Non-pigmented ciliary epithelial cell (primary cell): Measurements from ENCODE around the gene ERMAP.

ENCODE experiments used
- DNase-seq: peaks from one replicate; pipeline ENCODE4 v3.0.0-alpha.2; 2010; ENCODE audit warnings: low read depth

ERMAP gene, protein sequence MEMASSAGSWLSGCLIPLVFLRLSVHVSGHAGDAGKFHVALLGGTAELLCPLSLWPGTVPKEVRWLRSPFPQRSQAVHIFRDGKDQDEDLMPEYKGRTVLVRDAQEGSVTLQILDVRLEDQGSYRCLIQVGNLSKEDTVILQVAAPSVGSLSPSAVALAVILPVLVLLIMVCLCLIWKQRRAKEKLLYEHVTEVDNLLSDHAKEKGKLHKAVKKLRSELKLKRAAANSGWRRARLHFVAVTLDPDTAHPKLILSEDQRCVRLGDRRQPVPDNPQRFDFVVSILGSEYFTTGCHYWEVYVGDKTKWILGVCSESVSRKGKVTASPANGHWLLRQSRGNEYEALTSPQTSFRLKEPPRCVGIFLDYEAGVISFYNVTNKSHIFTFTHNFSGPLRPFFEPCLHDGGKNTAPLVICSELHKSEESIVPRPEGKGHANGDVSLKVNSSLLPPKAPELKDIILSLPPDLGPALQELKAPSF

DNA sequence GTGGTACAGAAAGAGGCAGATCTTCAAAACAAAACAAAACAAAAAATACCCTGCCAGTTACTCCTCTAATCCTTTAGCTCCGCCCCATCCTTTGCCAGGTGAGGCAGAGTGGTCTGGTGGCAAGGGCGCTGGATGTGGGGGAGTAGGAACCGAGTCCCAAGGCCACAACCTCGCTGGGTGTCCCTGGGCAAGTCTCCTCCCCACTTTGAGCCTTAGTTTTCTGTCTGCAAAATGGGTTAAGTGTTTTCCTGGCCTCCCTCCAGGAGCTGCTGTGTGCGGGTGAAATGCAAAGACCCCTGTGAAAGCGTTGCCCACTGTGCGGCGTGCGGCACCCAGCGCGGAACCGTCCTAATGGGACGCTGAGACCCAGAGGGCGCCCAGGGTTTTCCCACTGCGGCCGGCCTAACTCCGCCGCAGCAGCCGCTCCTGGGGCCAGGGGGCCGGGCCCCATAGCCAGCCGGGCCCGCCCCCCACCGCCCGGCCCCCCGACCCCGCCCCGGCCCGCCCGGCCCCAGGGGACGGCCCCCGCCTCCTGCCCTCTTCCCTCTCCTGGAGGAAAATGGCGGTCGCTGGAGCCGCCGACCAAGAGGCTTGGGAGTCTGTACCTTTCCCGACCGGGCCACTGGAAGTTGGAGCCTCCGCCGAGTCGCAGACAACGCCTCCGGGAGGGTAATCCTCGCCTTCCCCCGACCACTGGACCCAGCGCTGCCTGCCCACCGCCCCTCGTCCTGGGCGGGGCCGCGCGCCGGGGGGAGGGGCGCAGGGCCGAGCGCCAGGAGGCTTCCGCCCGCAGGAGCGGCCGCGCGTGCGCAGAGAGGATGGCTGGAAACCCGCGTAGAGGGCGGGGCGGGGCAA lies at the start of gene ERMAP, which contains the start of gene SVBP:
TSS of gene ERMAP (plus strand) at position 538 of the 855 bp plus-strand sequence. CDS start 13,327 bp downstream, outside the sequence.
TSS of gene SVBP (minus strand) at position 813 of the 855 bp plus-strand sequence. CDS start 853 bp downstream, outside the sequence.
- no peak for DNase-seq

DNA sequence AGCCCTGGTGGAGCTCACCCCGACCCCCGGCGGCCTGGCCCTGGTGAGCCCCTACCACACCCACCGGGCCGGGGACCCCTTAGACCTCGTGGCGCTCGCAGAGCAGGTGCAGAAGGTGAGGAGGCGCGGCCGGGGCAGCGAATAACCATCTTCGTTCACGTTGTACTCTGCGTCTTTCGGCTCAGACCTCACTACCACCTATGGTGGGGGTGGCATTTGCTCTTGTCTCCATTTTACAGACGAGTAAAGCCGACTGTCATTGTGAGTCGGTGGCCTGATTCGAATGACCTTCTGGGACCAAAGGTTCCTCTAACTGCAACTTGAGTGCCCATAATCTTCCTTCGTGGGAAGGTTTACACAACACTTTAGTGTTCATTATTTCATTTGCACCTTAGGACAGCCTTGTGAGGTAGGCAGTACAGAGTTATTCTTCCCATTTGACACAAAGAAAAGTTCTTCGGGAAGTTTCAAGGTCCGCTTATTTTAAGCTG lies 49.4 kb upstream of the ERMAP start:
- DNase-seq: no peak

DNA sequence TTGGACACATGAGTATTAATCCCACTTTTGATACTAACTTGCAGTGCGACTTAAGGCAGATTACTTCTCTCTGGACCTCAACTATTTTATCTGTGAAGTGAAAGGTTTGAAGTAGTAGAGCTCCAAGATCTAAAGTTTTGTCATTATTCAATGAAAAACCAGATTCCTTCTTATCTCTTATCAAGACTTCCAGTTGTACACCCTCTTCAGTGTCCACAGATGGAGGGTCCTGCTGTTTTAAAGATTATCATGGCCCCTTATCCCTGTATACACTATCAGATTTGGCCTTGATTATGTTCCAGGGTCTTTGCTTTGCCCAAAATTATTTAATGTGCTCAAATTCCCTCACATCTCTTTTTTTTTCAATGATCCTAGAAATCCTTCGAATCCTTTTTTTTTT lies 48.8 kb upstream of the ERMAP start:
- no peak for DNase-seq

DNA sequence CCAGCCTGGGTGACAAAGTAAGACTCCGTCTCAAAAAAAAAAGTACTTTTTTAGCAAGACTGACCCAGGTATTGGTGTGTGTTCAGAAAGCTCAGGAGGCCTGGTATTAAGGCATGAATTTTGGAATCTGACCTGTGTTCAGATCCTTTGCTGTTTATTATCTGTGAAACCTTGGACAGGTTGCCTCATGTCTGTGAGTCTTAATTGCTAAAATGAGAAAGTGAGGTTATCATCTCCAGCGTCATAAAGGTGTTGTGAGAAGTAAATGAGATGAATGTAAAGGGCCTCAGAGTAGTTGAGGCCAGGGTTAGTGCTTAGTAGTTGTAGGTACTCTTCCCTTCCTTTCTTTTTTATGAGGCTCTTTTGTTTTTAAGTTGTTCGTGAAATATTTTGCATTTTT lies 47.1 kb upstream of the ERMAP start:
- no peak for DNase-seq

DNA sequence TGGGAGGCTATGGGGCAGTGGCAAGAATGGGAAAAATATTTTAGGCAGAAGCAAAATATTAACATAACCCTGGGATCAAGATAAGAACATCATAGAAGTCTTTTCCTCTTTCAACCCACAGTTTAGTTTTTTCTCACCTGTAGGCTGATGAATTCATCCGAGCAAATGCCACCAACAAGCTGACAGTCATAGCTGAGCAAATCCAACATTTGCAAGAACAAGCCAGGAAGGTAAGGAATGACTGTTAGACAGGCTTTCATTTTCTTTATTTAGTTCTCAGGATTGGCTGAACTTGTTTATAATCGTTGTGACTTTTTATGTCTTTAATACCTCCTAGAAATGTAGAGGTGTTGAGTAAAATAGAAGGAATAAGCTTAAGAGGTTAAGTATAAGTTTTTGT lies 43.5 kb upstream of the ERMAP start:
- no peak for DNase-seq

DNA sequence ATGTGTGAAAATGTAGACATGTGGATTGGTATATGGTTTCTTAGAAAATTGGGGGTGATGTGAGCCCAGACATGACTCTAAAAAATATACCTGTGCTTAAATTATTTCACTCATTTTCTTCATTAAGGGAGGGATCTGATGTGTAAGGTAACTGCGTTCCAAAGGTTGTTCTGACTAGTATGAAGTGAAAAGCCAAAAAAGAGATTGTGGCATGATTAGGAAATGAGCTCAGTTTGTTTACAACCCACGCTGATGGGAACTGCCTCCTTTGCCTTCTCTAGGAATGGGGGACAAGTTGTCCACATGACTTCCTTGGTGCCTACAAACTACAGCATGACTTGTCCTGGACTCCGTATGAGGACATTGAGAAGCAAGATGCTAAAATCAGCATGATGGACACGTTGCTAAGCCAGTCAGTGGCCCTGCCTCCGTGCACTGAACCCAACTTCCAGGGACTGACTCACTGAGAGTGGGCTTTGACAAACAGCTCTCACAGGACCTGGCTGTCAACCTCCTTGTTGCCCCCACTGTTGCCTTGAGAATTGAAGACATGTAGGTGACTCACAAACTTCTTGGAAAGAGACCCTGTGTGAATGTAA lies 41.9 kb upstream of the ERMAP start:
- DNase-seq: no peak

DNA sequence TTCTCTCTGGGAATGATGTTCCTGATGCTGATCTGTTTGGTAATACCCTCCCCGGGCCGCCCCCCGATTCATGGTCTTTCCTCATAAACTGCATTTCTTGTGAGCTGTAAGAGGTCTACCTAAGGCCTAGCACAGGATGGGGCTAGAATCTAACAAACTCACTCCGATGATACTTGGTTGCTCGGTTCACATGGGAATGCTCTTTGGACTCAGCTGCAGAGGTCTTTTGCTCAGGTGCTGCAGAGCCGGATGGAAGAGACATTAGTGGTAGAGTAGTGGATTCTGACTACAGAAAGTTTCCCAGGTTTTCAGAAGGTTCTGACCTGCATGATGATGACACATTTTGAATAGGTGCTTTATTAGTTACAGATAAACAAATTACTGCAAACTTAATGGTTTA lies 40.4 kb upstream of the ERMAP start:
- DNase-seq: no peak

DNA sequence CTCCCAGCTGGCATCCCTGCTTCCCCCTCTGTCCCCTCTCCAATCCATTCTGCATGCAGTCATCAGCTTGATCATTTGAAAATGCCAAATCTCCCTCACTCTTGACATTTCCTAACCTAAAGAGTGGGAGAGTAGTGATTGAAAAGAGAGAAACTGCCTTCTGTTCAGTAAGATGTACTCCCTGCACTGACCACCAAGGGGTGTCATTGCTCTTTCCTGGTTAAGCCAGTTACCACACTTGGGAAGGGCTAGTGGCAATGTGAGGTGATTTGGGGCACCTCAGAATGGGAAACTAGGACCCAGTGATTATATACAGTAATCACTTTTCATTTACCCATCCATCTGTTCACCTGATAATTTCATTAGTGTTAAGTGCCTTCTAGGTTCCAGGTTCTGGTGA lies 39.1 kb upstream of the ERMAP start:
- DNase-seq: no peak

DNA sequence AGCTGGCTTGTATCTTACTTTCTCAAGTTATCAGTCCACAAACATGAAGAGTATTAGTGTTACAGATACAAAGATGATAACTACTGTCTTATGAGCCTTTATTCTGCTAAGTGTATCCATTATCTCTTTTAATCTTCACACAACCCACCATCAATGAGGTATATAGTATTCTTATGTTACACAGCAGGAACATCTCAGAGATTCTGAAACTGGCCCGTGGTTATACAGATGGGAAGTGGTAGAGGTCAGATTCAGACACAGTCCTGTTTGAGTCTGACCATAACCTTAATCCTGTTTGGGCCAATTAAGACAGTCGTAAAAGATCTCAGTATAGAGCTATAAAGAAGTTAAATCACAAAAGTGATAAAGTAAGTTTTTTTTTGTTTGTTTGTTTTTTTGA lies 37.2 kb upstream of the ERMAP start:
- DNase-seq: no peak

DNA sequence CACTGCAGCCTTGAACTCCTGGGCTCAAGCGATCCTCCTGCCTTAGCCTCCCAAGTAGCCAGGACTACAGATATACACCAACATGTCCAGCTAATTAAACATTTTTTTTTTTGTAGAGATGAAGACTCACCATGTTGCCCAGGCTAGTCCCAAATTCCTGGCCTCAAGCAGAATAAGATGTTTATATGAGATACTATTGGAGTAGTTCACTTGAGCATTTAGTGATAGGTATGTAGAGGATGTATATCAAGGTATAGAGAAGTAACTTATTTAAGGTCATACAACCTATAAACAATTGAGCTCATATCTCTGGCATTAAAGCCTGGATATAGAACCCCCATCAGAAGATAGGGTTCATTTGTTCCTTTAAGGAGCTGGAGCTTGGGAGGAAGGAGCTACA lies 36.7 kb upstream of the ERMAP start:
- no peak for DNase-seq

DNA sequence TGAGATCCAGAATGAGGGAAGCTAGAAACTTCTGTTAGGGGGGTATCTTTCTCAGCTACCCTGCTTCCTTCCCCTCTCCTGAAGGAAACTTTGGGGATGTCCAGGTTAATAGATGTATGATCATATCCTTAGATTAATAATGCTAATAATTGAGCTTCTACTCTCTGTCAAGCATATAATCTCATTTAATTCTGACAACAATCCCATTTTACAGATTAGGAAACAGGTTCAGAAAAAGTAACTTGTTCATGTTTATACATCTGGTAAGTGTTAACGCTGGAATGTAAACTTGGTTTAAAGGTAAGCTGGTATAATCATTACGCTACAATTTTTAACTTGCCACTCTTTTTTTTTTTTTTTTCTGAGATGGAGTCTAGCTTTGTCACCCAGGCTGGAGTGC lies 33.8 kb upstream of the ERMAP start:
- no peak for DNase-seq

DNA sequence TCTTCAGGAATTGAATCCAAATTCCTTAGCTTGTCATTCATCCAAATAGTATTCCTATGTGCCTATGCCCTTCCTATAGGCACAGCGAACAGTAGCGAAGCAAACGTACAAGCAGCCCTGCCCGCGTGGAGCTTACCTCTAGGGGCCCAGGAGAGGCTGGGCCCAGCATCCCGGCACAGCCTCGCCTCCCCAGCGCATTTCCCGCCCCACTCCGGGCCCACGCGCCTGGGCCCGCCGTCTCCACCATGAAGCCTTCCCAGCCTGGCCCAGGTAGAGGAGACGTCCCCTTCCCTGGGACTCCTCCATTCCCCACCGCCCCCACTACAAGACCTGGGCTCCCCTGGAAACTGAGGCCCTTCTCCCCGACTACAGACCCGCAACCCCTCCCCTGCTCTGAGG lies 32.4 kb upstream of the ERMAP start:
- no peak for DNase-seq

DNA sequence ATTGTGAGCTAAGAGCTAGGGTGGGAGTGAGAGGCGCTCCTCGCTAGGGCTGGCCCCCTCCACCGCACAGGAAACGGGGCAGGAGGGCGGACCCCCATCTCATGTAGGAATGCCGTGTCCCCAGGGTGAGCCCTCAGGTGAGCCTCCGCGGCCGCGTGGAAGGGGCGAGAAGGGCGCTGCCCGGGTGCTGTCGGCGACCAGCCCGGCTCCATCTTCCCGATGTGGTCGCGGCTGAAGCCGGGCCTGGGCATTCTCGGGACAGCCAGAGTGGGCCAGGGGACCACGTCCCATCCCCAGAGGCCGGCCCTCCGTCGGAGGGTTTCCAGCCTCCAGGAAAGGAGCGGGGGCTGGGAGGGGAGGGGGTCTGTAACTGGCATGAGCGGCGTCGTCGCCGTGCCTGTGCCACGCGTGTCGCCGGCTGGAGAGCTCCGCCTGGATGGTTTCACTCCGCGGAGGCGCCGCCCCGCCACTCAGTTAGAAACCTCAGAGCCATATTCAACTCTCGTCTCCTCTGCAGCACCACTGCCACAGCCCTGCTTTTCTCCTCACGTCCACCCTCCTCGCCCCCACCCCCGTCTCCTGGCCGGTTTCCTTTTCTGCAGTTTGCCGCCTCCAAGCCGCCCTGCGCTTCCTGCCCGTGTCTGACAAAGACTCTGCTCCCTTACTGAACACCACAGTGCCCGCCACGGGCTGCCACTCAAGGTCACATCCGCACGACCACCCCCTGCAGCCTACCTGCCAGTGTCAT lies 31.8 kb upstream of the ERMAP start, which contains the start of gene TMEM269:
TSS of gene TMEM269 (plus strand) at position 46 of the 748 bp plus-strand sequence. CDS start 4,903 bp downstream, outside the sequence.
- DNase-seq: no peak

DNA sequence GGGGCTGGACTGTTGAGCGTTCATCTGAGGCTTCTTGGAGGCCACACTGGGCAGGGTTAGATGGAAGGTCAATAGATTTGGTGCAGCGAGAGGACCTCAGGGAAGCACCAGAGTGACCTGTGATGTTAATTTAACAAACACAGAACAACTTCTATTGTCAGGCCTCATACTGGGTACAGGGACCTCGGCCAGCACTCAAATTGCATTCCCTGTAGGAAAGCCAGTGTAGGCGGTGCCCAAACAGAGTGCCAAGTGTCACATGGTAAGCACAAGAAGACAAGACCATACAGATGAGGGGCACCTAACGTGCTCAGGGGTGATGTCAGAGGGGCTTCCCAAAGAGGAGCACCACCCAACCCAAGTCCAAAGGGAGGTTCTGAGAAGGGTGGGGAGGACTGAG lies 30.8 kb upstream of the ERMAP start:
- DNase-seq: no peak

DNA sequence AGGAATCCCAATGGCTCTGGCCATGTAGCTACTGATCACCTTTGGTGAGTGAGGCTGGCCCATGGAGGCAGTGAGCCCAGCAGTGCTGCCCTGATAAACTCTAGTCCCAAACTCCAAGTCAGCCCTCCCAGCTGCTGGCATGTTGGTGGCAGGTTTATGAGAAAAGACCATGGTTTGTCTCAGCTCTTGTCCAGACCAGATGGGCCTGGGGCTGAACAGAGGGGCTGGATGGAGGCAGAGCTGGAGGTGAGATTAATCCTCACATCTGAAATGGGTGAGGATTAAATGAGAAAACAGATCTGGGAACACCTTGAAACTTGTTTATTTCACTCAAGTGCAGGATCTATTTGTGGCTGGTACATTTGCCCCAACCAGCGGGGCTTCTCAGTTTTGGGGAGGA lies 28.9 kb upstream of the ERMAP start:
- no peak for DNase-seq

DNA sequence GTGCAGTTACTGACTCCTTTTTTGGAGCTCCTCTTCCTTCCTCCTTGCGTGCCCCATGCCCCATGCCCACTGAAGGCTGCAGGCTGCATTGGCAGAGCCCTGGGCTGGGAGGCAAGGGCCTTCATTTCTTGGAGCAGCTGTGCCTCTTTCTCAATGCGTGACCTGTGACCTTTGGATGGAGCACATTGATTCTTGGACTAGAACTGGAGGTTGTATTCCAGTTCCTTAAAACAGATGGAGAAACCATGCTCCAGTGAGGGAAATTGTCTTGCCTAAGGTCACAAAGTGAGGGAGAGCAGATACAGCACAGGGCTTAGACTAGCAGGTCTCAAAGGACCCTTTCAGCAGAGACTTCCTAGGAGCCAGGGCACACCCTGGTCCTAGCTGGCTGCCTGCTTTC lies 23.1 kb upstream of the ERMAP start:
- DNase-seq: no peak

DNA sequence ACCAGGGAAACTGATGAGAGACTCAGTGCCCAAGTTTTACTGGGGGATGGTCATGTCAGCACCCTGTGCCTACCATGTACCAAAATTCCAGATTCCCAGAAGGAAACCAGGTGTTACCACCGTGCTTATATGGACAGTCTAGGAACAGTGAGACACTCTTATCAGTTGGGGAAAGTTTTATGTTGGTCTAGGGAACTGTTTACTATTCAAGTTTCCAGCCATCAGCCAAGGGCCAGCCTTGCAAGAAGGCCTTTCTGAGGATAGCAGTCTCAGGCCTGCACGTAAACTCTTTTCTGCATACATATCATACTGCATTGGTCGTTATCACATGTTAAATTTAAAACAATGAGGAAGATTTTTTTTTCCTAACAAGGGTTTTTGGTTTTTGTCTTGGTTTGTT lies 19.5 kb upstream of the ERMAP start:
- no peak for DNase-seq

DNA sequence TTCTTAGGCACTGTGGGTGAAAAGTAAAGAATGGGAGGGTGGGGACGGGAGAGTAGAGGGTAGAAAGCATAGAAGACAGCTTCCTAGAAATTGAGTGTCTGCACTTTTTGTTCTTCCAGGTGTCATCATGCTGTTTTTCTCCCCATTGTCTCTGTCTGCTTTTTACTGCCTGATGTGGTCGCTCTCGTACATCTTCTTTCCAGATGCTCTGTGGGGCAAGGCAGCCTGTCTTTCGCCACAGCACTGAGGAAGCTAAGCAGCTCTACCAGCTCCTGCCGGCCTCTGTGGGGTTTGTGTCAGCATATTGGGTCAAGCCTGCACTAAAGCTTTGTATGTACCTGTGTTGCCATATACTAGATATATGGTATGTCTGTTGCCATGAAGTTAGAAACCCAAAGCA lies 18.9 kb upstream of the ERMAP start:
- no peak for DNase-seq

DNA sequence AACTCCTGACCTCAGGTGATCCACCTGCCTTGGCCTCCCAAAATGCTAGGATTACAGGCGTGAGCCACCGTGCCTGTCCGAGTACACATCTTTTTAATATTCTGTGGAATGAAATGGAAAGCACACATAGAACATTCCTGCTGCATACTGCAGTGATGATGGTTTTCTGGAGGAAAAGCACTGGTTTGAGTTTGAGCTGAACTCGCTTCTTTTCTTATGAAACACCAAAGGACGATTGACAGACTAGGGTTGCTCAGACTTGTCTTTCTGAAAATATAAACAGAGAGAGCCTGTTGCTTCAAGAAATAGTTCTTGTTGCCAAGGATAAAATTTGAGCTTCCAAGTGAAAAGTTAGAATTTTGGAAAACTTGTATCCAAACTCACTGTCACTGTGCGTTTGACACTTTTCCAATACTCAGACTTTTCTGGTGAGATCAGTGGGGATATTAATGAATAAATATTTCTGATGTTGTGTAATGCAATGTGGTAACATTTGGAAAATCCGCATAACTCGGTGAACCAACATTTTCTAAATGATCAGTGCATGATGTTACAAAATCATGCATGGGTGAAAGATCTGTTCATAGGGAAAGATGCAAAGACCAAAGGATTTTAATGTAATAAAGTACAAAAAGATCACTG lies 15.0 kb upstream of the ERMAP start:
- DNase-seq: no peak

DNA sequence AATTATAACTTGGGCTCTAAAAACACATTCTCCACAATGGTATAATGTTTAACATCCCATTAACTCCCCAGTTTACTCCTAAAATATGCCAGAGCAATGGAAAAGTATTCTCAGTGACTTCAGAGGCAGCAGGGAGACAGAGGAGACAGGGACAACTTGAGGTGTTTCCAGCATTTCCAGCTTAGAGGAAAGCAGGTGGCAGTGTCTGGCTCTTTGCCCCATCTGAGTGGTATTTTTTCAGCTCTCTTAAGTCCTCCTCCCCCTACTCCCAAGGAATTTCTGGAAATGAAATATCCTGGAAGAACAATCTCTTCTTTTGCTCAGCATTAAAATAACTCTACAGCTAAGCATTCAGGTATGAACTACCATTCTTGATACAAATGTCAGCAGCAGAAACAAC lies 10.8 kb upstream of the ERMAP start:
- DNase-seq: no peak

DNA sequence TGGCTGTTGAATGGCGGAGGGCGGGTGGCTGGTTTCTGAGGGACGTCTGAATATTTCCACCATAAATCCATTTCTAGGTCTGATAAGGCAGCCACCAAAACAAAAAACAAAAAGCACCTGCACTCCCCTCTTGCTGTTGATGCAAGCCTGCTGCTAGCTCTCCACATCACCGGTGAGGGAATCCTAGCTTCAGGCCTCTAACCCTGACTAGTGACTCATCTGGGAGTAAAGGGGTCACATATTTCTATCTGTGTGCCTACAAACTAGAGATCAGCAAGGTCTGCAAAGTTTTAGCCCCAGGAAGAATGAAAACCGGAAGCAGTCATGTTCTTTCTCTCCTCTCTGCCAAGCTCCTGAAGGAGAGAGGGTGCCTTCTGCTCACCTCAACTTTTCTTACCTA lies 10.3 kb upstream of the ERMAP start:
- no peak for DNase-seq
